Measurements from ENCODE around the gene MCFD2.
A peak's percentile ranks its signal among the peaks of the same experiment; 100 is the strongest.

The MCFD2 gene

DNA sequence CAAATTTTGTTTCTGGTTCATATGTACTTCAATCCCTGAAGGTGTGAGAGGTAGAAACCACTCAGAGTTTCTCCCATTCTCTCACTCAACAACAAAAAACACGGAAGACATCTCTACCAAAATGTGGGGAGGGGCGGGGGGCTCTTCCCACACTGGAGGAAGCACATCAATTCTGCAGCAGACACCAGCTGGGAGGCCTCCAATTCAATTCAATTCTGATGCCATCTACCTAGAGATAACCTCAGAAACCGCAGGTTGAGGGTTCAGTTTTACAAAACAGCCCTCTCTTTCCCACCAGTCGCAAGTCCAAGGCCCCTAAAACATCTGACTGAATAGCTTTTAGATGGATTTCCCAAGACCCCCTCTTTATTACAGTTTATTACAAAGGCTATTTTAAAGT, 7.0 kb upstream of the MCFD2 start:
- no peak overlapping the region for H2BK12ac ChIP-seq (ENCODE audit: low read length)

GRCh38 chr2:46921676-46922448, 6.3 kb upstream of the MCFD2 start:
- Histone ChIP-seq H3K27ac (ENCODE audit: low read depth, low read length) (no peak overlapping the region), H2BK120ac (ENCODE audit: insufficient read depth, low read length, poor library complexity) (no peak overlapping the region), H3K9ac (ENCODE audit: low read length) (no peak overlapping the region), H3K36me3 (ENCODE audit: control insufficient read depth in 1 of 2, insufficient read depth in 2 of 2, low read length in 2 of 2) (no peaks in the 10 kb centered on the region), H3K79me2 (ENCODE audit: control insufficient read depth, insufficient read depth, low read length, poor library complexity) (no peaks in the 10 kb centered on the region), H3K4ac (ENCODE audit: low read depth, low read length) (no peak overlapping the region), H3K4me1 (ENCODE audit: control insufficient read depth in 1 of 2, insufficient read depth in 2 of 2, low read length in 2 of 2) (peaks cover 9 to 12% of the 10 kb centered on the region in 2 experiments), H3K18ac (ENCODE audit: low read length) (no peak overlapping the region), H2AFZ (ENCODE audit: insufficient read depth, low read length, poor library complexity) (no peak overlapping the region), H3K4me3 (ENCODE audit: low read depth, low read length) (no peak overlapping the region), H3K27me3 (ENCODE audit: insufficient read depth, low read length) (no peaks in the 10 kb centered on the region), H3K4me2 (ENCODE audit: low read length) (no peak overlapping the region), H3K79me1 (ENCODE audit: low read length) (peaks cover 3% of the 10 kb centered on the region), H2BK5ac (ENCODE audit: low read depth, low read length, poor library complexity) (no peak overlapping the region), H2AK5ac (ENCODE audit: low read length) (no peak overlapping the region), H4K91ac (ENCODE audit: low read depth, low read length) (no peak overlapping the region), H3K23ac (ENCODE audit: low read length) (no peak overlapping the region), H3K9me3 (ENCODE audit: insufficient read depth, low read depth, low read length) (no peaks in the 10 kb centered on the region), H4K12ac (ENCODE audit: low read depth, low read length) (no peak overlapping the region), H3K14ac (ENCODE audit: low read length) (no peak overlapping the region), H4K8ac (ENCODE audit: low read depth, low read length) (no peak overlapping the region), H2BK12ac (ENCODE audit: low read length) (no peak overlapping the region)
- 100% methylated on average over 1 of the region's 11 CpGs for WGBS (ENCODE audit: extremely low coverage, insufficient coverage, insufficient read length)
- DNase-seq, result no peak

More for the DNA sequence above, 7.0 kb upstream of the MCFD2 start:
- Histone ChIP-seq H2AK5ac (ENCODE audit: low read length) (no peak overlapping the region), H4K12ac (ENCODE audit: low read depth, low read length) (no peak overlapping the region), H3K9me3 (ENCODE audit: insufficient read depth, low read depth, low read length) (no peaks in the 10 kb centered on the region), H3K79me2 (ENCODE audit: control insufficient read depth, insufficient read depth, low read length, poor library complexity) (no peaks in the 10 kb centered on the region), H3K18ac (ENCODE audit: low read length) (no peak overlapping the region), H3K4me3 (ENCODE audit: low read depth, low read length) (no peak overlapping the region), H3K27ac (ENCODE audit: low read depth, low read length) (no peak overlapping the region), H3K4ac (ENCODE audit: low read depth, low read length) (no peak overlapping the region), H3K23ac (ENCODE audit: low read length) (no peak overlapping the region), H2AFZ (ENCODE audit: insufficient read depth, low read length, poor library complexity) (no peak overlapping the region), H3K79me1 (ENCODE audit: low read length) (peaks cover 3% of the 10 kb centered on the region), H3K27me3 (ENCODE audit: insufficient read depth, low read length) (no peaks in the 10 kb centered on the region), H2BK120ac (ENCODE audit: insufficient read depth, low read length, poor library complexity) (no peak overlapping the region), H3K14ac (ENCODE audit: low read length) (no peak overlapping the region), H3K36me3 (ENCODE audit: control insufficient read depth in 1 of 2, insufficient read depth in 2 of 2, low read length in 2 of 2) (peaks cover 0 to 1% of the 10 kb centered on the region in 2 experiments), H3K4me2 (ENCODE audit: low read length) (no peak overlapping the region), H3K4me1 (ENCODE audit: control insufficient read depth in 1 of 2, insufficient read depth in 2 of 2, low read length in 2 of 2) (peaks cover 9 to 10% of the 10 kb centered on the region in 2 experiments), H2BK5ac (ENCODE audit: low read depth, low read length, poor library complexity) (no peak overlapping the region), H4K8ac (ENCODE audit: low read depth, low read length) (no peak overlapping the region), H3K9ac (ENCODE audit: low read length) (no peak overlapping the region), H4K91ac (ENCODE audit: low read depth, low read length) (no peak overlapping the region)
- no CpG with 5 or more reads among the region's 4 CpGs for WGBS (ENCODE audit: extremely low coverage, insufficient coverage, insufficient read length)
- DNase-seq, result no peak

DNA sequence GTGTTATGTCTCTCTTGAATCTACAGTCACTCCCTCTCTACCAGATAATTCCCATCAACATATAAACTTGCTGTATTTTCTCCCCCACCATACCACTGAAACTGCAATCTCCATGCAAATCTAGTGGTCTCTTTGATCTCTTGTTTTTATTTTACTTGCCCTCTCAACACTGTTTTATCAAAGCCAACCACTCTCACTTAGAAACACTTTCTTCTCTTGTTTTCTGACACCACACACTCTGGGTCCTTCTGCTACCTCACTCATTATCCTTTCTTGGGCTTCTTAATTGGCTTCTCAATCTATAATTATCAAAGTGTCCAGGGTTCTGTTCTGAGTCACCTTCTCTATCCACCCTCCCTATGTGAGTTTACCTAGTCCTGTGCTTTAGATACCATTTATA, 2.0 kb upstream of the MCFD2 start:
- peaks cover 8% of the 10 kb centered on the region for H3K79me2 ChIP-seq (ENCODE audit: control insufficient read depth, insufficient read depth, low read length, poor library complexity)
- H4K12ac ChIP-seq (ENCODE audit: low read depth, low read length), result no peak overlapping the region
- H3K27ac ChIP-seq (ENCODE audit: low read depth, low read length), result no peak overlapping the region
- peaks cover 14 to 17% of the 10 kb centered on the region in 2 experiments for H3K4me1 ChIP-seq (ENCODE audit: control insufficient read depth in 1 of 2, insufficient read depth in 2 of 2, low read length in 2 of 2)
- H2BK120ac ChIP-seq (ENCODE audit: insufficient read depth, low read length, poor library complexity), result no peak overlapping the region
- no peak overlapping the region for H3K23ac ChIP-seq (ENCODE audit: low read length)
- H3K4ac ChIP-seq (ENCODE audit: low read depth, low read length), result no peak overlapping the region
- no peak overlapping the region for H4K8ac ChIP-seq (ENCODE audit: low read depth, low read length)
- no peak overlapping the region for H2BK12ac ChIP-seq (ENCODE audit: low read length)
- H4K91ac ChIP-seq (ENCODE audit: low read depth, low read length), result no peak overlapping the region
- H3K9ac ChIP-seq (ENCODE audit: low read length), result no peak overlapping the region
- no peaks in the 10 kb centered on the region for H3K9me3 ChIP-seq (ENCODE audit: insufficient read depth, low read depth, low read length)
- no peak overlapping the region for H3K18ac ChIP-seq (ENCODE audit: low read length)
- H2AFZ ChIP-seq (ENCODE audit: insufficient read depth, low read length, poor library complexity), result no peak overlapping the region
- DNase-seq, result no peak
- H2AK5ac ChIP-seq (ENCODE audit: low read length), result no peak overlapping the region
- no peaks in the 10 kb centered on the region for H3K27me3 ChIP-seq (ENCODE audit: insufficient read depth, low read length)
- no peak overlapping the region for H3K14ac ChIP-seq (ENCODE audit: low read length)
- no peak overlapping the region for H3K4me3 ChIP-seq (ENCODE audit: low read depth, low read length)
- H3K4me2 ChIP-seq (ENCODE audit: low read length), result no peak overlapping the region
- H3K79me1 ChIP-seq (ENCODE audit: low read length), result peaks cover 11% of the 10 kb centered on the region
- no peak overlapping the region for H2BK5ac ChIP-seq (ENCODE audit: low read depth, low read length, poor library complexity)
- H3K36me3 ChIP-seq (ENCODE audit: control insufficient read depth in 1 of 2, insufficient read depth in 2 of 2, low read length in 2 of 2), result peaks cover 0 to 3% of the 10 kb centered on the region in 2 experiments

DNA sequence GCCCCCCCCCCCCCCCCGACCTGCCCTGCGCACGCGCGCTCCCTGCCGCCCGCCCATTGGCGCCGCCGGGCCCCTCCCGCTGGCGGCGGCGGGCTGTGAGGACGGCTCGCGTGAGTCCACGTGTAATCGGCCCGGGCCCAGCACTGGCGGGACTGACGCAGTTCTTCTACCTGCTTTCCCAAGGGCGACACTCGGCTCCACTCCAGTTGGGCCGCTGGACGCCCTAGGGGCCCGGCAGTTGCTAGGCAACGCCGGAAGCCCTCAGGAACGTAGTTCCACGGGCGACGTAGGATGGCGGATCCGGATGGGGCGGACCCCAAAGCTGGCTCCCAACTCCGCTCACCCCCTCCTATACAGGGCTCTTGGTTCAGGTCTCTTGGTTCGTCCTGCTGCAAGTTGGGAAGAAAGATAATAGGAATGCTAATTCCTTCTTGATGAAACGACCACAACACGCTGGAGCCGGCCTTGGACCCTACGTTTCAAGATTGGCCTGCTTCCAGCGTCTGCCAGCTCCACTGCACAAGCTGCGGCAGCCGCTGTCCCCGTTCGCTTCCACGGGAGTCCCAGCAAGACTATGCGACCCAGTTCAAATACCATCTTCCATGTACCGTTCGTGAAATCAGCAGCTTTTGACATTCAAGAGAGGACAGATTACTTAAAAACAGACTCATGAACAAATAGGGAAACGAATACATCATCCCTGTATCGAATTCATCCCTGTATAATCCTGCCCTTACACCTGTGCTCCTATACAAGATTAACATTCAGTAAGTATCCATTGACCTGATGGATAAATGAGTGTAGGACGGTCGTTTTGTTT, 415 bp upstream of the MCFD2 start:
- H3K36me3 ChIP-seq (ENCODE audit: control insufficient read depth in 1 of 2, insufficient read depth in 2 of 2, low read length in 2 of 2), result peaks cover 0 to 9% of the 10 kb centered on the region in 2 experiments
- H3K4me1 ChIP-seq (ENCODE audit: control insufficient read depth in 1 of 2, insufficient read depth in 2 of 2, low read length in 2 of 2), result peaks cover 14 to 17% of the 10 kb centered on the region in 2 experiments
- no CpG with 5 or more reads among the region's 55 CpGs for WGBS (ENCODE audit: extremely low coverage, insufficient coverage, insufficient read length)
- peak overlapping the region; percentile 8 for H2BK5ac ChIP-seq (ENCODE audit: low read depth, low read length, poor library complexity)
- no peak overlapping the region for H3K23ac ChIP-seq (ENCODE audit: low read length)
- H4K91ac ChIP-seq (ENCODE audit: low read depth, low read length), result peak overlapping the region; percentile 8
- no peak overlapping the region for H2AK5ac ChIP-seq (ENCODE audit: low read length)
- H3K4ac ChIP-seq (ENCODE audit: low read depth, low read length), result peak overlapping the region; percentile 41
- peaks cover 8% of the 10 kb centered on the region for H3K79me2 ChIP-seq (ENCODE audit: control insufficient read depth, insufficient read depth, low read length, poor library complexity)
- H3K79me1 ChIP-seq (ENCODE audit: low read length), result peaks cover 11% of the 10 kb centered on the region
- H3K9me3 ChIP-seq (ENCODE audit: insufficient read depth, low read depth, low read length), result no peaks in the 10 kb centered on the region
- H3K9ac ChIP-seq (ENCODE audit: low read length), result peak overlapping the region; percentile 94
- no peak overlapping the region for H2BK12ac ChIP-seq (ENCODE audit: low read length)
- peak overlapping the region; percentile 46 for H4K12ac ChIP-seq (ENCODE audit: low read depth, low read length)
- peak overlapping the region; percentile 98 for H3K4me2 ChIP-seq (ENCODE audit: low read length)
- H3K27ac ChIP-seq (ENCODE audit: low read depth, low read length), result peak overlapping the region; percentile 80
- H2BK120ac ChIP-seq (ENCODE audit: insufficient read depth, low read length, poor library complexity), result peak overlapping the region; percentile 40
- H4K8ac ChIP-seq (ENCODE audit: low read depth, low read length), result peak overlapping the region; percentile 92
- H3K27me3 ChIP-seq (ENCODE audit: insufficient read depth, low read length), result no peaks in the 10 kb centered on the region
- H3K4me3 ChIP-seq (ENCODE audit: low read depth, low read length), result peak overlapping the region; percentile 95
- H2AFZ ChIP-seq (ENCODE audit: insufficient read depth, low read length, poor library complexity), result peak overlapping the region; percentile 93
- DNase-seq, result peak; percentile 96 to 97
- H3K18ac ChIP-seq (ENCODE audit: low read length), result peak overlapping the region; percentile 72
- peak overlapping the region; percentile 72 for H3K14ac ChIP-seq (ENCODE audit: low read length)

Data from trophoblast cell (in vitro differentiated cells and primary cell).